H1 (cell line): Measurements from ENCODE around the gene DUOX1. TPM values are rescaled to one million over a fixed set of nuclear protein-coding genes. Genes with fewer than 3 reads are reported as not detected.

Source experiments
- EZH2 ChIP-seq: fragments of 200-600 bp; sonication (generic); IDR thresholded peaks from 2 replicates; pipeline ENCODE4 v1.7.1; 2012; ENCODE audit warnings: low read depth, mild to moderate bottlenecking, moderate library complexity, low read length, inconsistent platforms; ENCODE audit not compliant: severe bottlenecking
- polyA plus RNA-seq, 7 experiments: library from polyadenylated mRNA; depleted of rRNA in 3 of 7; stranded (reverse) in 5 of 7; unstranded in 2 of 7; fragments of >200 nt in 5 of 7; fragments of 200-250 nt in 2 of 7; gene quantifications; 1 replicate in 5 of 7; 2 replicates in 1 of 7; 4 replicates in 1 of 7; pipeline versions ENCODE4 v1.2.1 to v1.2.3, GENCODE V29; 2011 to 2013; ENCODE audit warnings: missing spikeins in 2 of 7, mixed read lengths in 2 of 7
- total RNA-seq: library from RNA; stranded (reverse); fragmentation: NEBNext Ultra II Directional; extraction: Animal tissue kit (Norgen Biotek cat#: 25700); gene quantifications from 2 replicates; pipeline ENCODE4 v1.2.1, GENCODE V29; 2021
- TF ChIP-seq, protein P1 (sequence below): fragments of 300-600 bp; sonication (generic); IDR thresholded peaks from 2 replicates; pipeline ENCODE4 v1.7.1; 2012; ENCODE audit warnings: low read length, moderate library complexity, mild to moderate bottlenecking, inconsistent platforms; ENCODE audit not compliant: insufficient replicate concordance

The DUOX1 gene
- total and polyA plus RNA-seq, 2 of the 8 experiments (the other 6 are each of a cell fraction or from before 2014, with no cell fraction given) = 0.84 to 1.4 TPM

DNA sequence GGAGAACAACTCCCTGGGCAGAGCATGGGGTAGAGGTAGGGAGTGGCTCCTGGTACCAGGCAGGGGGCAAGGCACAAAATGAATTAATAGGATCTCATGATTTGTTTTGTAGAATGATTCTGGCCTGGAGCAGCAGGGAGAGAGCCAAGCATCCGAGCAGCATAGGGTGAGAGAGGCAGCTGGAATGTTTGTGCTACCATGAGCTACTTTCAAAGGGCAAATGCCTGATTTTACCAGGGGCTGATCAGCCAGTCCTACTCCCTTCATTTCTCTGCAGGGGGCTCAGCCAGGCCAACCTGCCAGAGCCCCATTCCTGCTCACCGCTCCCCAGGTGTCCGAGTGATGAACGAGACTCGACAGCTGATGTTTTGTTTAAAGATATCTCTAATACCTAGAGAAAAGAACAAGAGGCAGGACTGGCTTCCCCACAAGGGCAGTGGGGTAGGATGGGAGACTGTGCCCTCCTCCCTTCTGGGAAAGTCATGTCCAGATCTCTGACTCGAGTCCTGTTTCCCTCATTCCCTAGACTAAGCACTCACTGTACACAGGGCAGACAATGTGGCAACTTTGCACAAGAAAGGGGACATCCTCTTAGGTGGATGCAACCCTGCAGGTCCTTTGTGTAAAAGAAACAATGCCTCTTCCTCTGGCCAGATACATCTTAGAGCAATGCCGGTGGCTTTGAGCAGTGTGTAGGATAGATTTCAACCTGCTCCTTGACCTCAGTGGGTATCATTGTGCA lies 28.7 kb upstream of the DUOX1 start (continued):
- TF ChIP-seq, protein P1, sequence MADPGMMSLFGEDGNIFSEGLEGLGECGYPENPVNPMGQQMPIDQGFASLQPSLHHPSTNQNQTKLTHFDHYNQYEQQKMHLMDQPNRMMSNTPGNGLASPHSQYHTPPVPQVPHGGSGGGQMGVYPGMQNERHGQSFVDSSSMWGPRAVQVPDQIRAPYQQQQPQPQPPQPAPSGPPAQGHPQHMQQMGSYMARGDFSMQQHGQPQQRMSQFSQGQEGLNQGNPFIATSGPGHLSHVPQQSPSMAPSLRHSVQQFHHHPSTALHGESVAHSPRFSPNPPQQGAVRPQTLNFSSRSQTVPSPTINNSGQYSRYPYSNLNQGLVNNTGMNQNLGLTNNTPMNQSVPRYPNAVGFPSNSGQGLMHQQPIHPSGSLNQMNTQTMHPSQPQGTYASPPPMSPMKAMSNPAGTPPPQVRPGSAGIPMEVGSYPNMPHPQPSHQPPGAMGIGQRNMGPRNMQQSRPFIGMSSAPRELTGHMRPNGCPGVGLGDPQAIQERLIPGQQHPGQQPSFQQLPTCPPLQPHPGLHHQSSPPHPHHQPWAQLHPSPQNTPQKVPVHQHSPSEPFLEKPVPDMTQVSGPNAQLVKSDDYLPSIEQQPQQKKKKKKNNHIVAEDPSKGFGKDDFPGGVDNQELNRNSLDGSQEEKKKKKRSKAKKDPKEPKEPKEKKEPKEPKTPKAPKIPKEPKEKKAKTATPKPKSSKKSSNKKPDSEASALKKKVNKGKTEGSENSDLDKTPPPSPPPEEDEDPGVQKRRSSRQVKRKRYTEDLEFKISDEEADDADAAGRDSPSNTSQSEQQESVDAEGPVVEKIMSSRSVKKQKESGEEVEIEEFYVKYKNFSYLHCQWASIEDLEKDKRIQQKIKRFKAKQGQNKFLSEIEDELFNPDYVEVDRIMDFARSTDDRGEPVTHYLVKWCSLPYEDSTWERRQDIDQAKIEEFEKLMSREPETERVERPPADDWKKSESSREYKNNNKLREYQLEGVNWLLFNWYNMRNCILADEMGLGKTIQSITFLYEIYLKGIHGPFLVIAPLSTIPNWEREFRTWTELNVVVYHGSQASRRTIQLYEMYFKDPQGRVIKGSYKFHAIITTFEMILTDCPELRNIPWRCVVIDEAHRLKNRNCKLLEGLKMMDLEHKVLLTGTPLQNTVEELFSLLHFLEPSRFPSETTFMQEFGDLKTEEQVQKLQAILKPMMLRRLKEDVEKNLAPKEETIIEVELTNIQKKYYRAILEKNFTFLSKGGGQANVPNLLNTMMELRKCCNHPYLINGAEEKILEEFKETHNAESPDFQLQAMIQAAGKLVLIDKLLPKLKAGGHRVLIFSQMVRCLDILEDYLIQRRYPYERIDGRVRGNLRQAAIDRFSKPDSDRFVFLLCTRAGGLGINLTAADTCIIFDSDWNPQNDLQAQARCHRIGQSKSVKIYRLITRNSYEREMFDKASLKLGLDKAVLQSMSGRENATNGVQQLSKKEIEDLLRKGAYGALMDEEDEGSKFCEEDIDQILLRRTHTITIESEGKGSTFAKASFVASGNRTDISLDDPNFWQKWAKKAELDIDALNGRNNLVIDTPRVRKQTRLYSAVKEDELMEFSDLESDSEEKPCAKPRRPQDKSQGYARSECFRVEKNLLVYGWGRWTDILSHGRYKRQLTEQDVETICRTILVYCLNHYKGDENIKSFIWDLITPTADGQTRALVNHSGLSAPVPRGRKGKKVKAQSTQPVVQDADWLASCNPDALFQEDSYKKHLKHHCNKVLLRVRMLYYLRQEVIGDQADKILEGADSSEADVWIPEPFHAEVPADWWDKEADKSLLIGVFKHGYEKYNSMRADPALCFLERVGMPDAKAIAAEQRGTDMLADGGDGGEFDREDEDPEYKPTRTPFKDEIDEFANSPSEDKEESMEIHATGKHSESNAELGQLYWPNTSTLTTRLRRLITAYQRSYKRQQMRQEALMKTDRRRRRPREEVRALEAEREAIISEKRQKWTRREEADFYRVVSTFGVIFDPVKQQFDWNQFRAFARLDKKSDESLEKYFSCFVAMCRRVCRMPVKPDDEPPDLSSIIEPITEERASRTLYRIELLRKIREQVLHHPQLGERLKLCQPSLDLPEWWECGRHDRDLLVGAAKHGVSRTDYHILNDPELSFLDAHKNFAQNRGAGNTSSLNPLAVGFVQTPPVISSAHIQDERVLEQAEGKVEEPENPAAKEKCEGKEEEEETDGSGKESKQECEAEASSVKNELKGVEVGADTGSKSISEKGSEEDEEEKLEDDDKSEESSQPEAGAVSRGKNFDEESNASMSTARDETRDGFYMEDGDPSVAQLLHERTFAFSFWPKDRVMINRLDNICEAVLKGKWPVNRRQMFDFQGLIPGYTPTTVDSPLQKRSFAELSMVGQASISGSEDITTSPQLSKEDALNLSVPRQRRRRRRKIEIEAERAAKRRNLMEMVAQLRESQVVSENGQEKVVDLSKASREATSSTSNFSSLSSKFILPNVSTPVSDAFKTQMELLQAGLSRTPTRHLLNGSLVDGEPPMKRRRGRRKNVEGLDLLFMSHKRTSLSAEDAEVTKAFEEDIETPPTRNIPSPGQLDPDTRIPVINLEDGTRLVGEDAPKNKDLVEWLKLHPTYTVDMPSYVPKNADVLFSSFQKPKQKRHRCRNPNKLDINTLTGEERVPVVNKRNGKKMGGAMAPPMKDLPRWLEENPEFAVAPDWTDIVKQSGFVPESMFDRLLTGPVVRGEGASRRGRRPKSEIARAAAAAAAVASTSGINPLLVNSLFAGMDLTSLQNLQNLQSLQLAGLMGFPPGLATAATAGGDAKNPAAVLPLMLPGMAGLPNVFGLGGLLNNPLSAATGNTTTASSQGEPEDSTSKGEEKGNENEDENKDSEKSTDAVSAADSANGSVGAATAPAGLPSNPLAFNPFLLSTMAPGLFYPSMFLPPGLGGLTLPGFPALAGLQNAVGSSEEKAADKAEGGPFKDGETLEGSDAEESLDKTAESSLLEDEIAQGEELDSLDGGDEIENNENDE = no peak
- TF ChIP-seq EZH2 = no peak
- TF ChIP-seq, all 59 proteins: peak for 0
